Suprapubic skin (tissue), 4 donors: ENCODE data around the gene SLC26A2.

Source experiments
- CTCF ChIP-seq, 2 donors: fragments of 200-600 bp in 1 of 2; fragments of 450-650 bp in 1 of 2; sonication (generic) in 1 of 2; IDR thresholded peaks; one replicate each; pipeline ENCODE4 v1.5.1; 2016 to 2019; ENCODE audit warnings: antibody characterized with exemption in 2 of 2, mild to moderate bottlenecking in 1 of 2, moderate library complexity in 1 of 2
- POLR2A ChIP-seq, 2 donors: fragments of 450-650 bp; IDR thresholded peaks; one replicate each; pipeline ENCODE4 v1.6.1; 2017; ENCODE audit warnings: antibody characterized with exemption in 2 of 2, mild to moderate bottlenecking in 2 of 2, moderate library complexity in 2 of 2
- POLR2AphosphoS5 ChIP-seq, 3 donors: sonication (generic); formaldehyde crosslinking; IDR thresholded peaks; one replicate each; pipeline ENCODE4 v1.6.1; 2017; ENCODE audit warnings: antibody characterized with exemption in 3 of 3

- TF ChIP-seq CTCF (IDR thresholded peaks at IDR 0.05) = no peak
- no peak for TF ChIP-seq POLR2A (IDR thresholded peaks at IDR 0.05)
- no peak for TF ChIP-seq POLR2AphosphoS5 (IDR thresholded peaks at IDR 0.05)
Observed at GRCh38 chr5:149924486-149924885, 36.1 kb upstream of the SLC26A2 start.
